Sciatic nerve (tissue), 2 donors: ENCODE results near the gene SPINK13. TPM values are rescaled to one million over a fixed set of nuclear protein-coding genes. Genes with fewer than 3 reads are reported as not detected.
"Not testable (repeated sequence)": the region's sequence is repeated elsewhere in the genome, so short reads cannot be mapped to it uniquely, and the experiment has no call there.

Source experiments
- ATAC-seq: fragments of 200-7000 bp; cut with Tn5 transposase; one replicate; pipeline ENCODE4 v1.9.1; 2020; ENCODE audit warnings: mild to moderate bottlenecking, moderate library complexity
- DNase-seq: peaks from one replicate; pipeline ENCODE4 v3.0.0-alpha.2; 2020; ENCODE audit warnings: low spot score
- intact Hi-C: fragments of 100-400 bp; cut with DNase I; formaldehyde crosslinking; loops from one replicate; pipeline ENCODE4 v1.14.2; 2022
- total RNA-seq: library from RNA; stranded (reverse); fragmentation: NEBNext Ultra II Directional; extraction: Animal tissue kit (Norgen Biotek cat#: 25700); gene quantifications from one replicate; pipeline ENCODE4 v1.2.1, GENCODE V29; 2021
- donor health status: DM: no; HTN: no; CAD: no.
- donor health status: DM: no; HTN: no; CAD: no.

The SPINK13 gene
- total RNA-seq = not detected

- DNase-seq (no peak), ATAC-seq (no peak)
Observed at GRCh38 chr5:148268566-148268965, at the start of gene SPINK13. SPINK13 (plus strand) TSS chr5:148268794; CDS start chr5:148270073, 1,279 bp downstream.

GRCh38 chr5:148221508-148221907 lies 47.1 kb upstream of the SPINK13 start:
- intact Hi-C loops = no loop called here
- DNase-seq (no peak), ATAC-seq (no peak)

More at GRCh38 chr5:148268566-148268965, at the start of gene SPINK13:
- intact Hi-C loops = no loop called here

- intact Hi-C loops = no loop called here
- DNase-seq (no peak), ATAC-seq (no peak)
Observed at GRCh38 chr5:148224117-148224742, 44.4 kb upstream of the SPINK13 start.

- ATAC-seq (no peak), DNase-seq (no peak)
- intact Hi-C loops = no loop called here
Observed at GRCh38 chr5:148228392-148228984, 40.1 kb upstream of the SPINK13 start.

- intact Hi-C loops = no loop called here
- ATAC-seq = no peak
- DNase-seq = no peak
Observed at GRCh38 chr5:148229840-148230239, 38.8 kb upstream of the SPINK13 start.

- intact Hi-C loops = no loop called here
- ATAC-seq (no peak), DNase-seq (no peak)
Observed at GRCh38 chr5:148230240-148230639, 38.4 kb upstream of the SPINK13 start.

- ATAC-seq (no peak), DNase-seq (no peak)
- intact Hi-C loops = no loop called here
Observed at GRCh38 chr5:148237785-148238417, 30.7 kb upstream of the SPINK13 start.

GRCh38 chr5:148238418-148238794 lies 30.2 kb upstream of the SPINK13 start, which contains the start of gene MARCOL:
MARCOL (plus strand) TSS chr5:148238525; CDS start chr5:148238598, 73 bp downstream.
- DNase-seq = no peak
- intact Hi-C loops = no loop called here
- no peak for ATAC-seq

- ATAC-seq = no peak
- intact Hi-C loops = no loop called here
- no peak for DNase-seq
Observed at GRCh38 chr5:148248894-148249293, 19.7 kb upstream of the SPINK13 start.

- ATAC-seq (no peak), DNase-seq (no peak)
- intact Hi-C loops = no loop called here
Observed at GRCh38 chr5:148255456-148255855, 13.1 kb upstream of the SPINK13 start.

GRCh38 chr5:148259288-148259687 lies 9.3 kb upstream of the SPINK13 start:
- no peak for DNase-seq
- intact Hi-C loops = no loop called here
- ATAC-seq = no peak

- intact Hi-C loops = no loop called here
- DNase-seq = no peak
- no peak for ATAC-seq
Observed at GRCh38 chr5:148261221-148261620, 7.4 kb upstream of the SPINK13 start.

GRCh38 chr5:148267962-148268361 lies 632 bp upstream of the SPINK13 start:
- no peak for DNase-seq
- ATAC-seq = no peak
- intact Hi-C loops = no loop called here

- intact Hi-C loops, ATAC-seq, DNase-seq: not testable (repeated sequence)
Observed at GRCh38 chr5:148275129-148275528, 6.5 kb downstream of the SPINK13 start.

GRCh38 chr5:148280893-148281292 lies 12.3 kb downstream of the SPINK13 start:
- DNase-seq, ATAC-seq, intact Hi-C loops: not testable (repeated sequence)

- ATAC-seq, DNase-seq, intact Hi-C loops: not testable (repeated sequence)
Observed at GRCh38 chr5:148281336-148281735, 12.7 kb downstream of the SPINK13 start.

GRCh38 chr5:148290271-148291195 lies 21.9 kb downstream of the SPINK13 start:
- no peak for DNase-seq
- ATAC-seq = no peak
- intact Hi-C loops = no loop called here

- no peak for ATAC-seq
- DNase-seq = no peak
- intact Hi-C loops = no loop called here
Observed at GRCh38 chr5:148297731-148298130, 29.1 kb downstream of the SPINK13 start.

GRCh38 chr5:148306446-148306845 lies 37.9 kb downstream of the SPINK13 start:
- no peak for DNase-seq
- intact Hi-C loops = no loop called here
- ATAC-seq = no peak
